Suprapubic skin (tissue), 4 donors: Measurements from ENCODE around the gene SCAF8.

Experiments
- CTCF ChIP-seq, 2 donors: fragments of 200-600 bp in 1 of 2; fragments of 450-650 bp in 1 of 2; sonication (generic) in 1 of 2; IDR thresholded peaks; one replicate each; pipeline ENCODE4 v1.5.1; 2016 to 2019; ENCODE audit warnings: antibody characterized with exemption in 2 of 2, mild to moderate bottlenecking in 1 of 2, moderate library complexity in 1 of 2
- EP300 ChIP-seq: sonication (generic); formaldehyde crosslinking; IDR thresholded peaks from one replicate; pipeline ENCODE4 v1.6.1; 2017; ENCODE audit warnings: antibody characterized with exemption
- POLR2A ChIP-seq, 2 donors: fragments of 450-650 bp; IDR thresholded peaks; one replicate each; pipeline ENCODE4 v1.6.1; 2017; ENCODE audit warnings: antibody characterized with exemption in 2 of 2, mild to moderate bottlenecking in 2 of 2, moderate library complexity in 2 of 2
- POLR2AphosphoS5 ChIP-seq, 3 donors: sonication (generic); formaldehyde crosslinking; IDR thresholded peaks; one replicate each; pipeline ENCODE4 v1.6.1; 2017; ENCODE audit warnings: antibody characterized with exemption in 3 of 3

- TF ChIP-seq POLR2A (IDR thresholded peaks at IDR 0.05) (no peak), CTCF (IDR thresholded peaks at IDR 0.05) (no peak), EP300 (no peak), POLR2AphosphoS5 (IDR thresholded peaks at IDR 0.05) (no peak)
Observed at GRCh38 chr6:154689493-154690255, 43.5 kb upstream of the SCAF8 start.
